HG03378 (cell line): Measurements from ENCODE around the gene NOL12.

Source experiments
- ATAC-seq: cut with Tn5 transposase; IDR thresholded peaks from one replicate; pipeline ENCODE4 v1.9.1; 2021; ENCODE audit warnings: mild to moderate bottlenecking, moderate library complexity; ENCODE audit not compliant: unreplicated experiment

Gene NOL12

GRCh38 chr22:37741312-37741795, 55.2 kb downstream of the NOL12 start:
- no peak for ATAC-seq

- no peak for ATAC-seq
Observed at GRCh38 chr22:37742376-37743171, 56.4 kb downstream of the NOL12 start.
